GM12801 (cell line): Measurements from ENCODE around the gene XRRA1.

Experiments used
- TF ChIP-seq, protein P1 (sequence below): IDR thresholded peaks from one replicate; pipeline ENCODE4 v1.5.1; 2011; ENCODE audit warnings: control low read depth; ENCODE audit not compliant: insufficient read length; ENCODE audit errors: extremely low read depth

XRRA1 gene

DNA sequence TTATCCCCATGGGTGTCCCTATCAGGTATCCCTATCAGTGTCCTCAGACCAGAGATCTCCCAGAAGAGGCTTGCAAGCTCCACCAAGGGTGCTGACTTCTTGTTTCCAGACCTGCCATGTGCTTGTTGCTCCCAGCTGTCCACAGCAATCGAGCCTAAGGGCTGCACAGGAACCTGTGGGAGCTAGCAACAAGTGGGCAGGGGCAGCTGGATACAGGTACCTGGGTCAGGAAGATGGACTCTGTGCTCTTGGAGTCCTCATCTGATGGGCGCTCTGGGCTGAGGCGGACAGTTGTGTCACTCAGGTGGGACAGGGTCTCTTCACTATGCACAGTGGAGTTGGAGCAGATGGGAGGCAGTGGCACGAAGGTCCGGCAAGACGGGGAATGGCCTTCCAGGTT, 101.0 kb downstream of the XRRA1 start:
- TF ChIP-seq, protein P1, sequence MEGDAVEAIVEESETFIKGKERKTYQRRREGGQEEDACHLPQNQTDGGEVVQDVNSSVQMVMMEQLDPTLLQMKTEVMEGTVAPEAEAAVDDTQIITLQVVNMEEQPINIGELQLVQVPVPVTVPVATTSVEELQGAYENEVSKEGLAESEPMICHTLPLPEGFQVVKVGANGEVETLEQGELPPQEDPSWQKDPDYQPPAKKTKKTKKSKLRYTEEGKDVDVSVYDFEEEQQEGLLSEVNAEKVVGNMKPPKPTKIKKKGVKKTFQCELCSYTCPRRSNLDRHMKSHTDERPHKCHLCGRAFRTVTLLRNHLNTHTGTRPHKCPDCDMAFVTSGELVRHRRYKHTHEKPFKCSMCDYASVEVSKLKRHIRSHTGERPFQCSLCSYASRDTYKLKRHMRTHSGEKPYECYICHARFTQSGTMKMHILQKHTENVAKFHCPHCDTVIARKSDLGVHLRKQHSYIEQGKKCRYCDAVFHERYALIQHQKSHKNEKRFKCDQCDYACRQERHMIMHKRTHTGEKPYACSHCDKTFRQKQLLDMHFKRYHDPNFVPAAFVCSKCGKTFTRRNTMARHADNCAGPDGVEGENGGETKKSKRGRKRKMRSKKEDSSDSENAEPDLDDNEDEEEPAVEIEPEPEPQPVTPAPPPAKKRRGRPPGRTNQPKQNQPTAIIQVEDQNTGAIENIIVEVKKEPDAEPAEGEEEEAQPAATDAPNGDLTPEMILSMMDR, result no peak

DNA sequence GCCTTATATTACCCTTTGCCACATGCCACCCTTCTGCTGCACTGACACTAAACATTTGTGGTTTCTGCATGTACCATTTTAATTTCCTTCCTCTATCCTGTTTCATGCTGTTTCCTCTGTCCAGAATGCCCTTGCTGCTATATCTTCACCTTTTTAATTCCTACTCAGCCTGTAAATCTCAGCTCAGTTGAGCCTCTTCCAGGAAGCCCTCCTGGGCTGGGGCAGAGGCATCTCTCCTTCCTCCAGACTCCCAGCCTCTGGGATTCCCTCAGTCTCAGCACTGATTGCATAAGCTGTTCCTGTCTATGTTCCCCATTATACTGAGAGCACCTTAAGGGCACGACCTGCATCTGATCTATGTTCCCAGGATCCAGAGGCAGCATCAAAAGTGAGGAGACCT, 101.5 kb downstream of the XRRA1 start:
- TF ChIP-seq, protein P1, result no peak

DNA sequence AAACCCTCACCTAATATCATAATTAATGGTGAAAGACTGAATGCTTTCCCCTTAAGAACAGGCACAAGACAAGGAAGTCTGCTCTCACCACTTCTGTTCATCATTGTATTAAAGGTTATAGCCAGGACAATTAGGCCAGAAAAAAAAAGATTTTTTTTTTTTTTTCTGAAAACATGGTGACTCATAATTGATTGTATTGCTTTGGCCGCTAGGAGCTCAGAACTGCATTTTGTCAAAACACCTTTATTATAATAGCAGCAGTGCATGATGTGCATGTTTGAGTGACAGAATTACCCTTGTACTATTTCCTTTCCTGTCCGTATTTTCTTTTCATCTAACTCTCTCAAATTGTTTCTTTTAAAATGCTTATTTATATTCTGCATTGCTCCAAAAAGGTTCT, 102.1 kb downstream of the XRRA1 start:
- TF ChIP-seq, protein P1, result no peak

DNA sequence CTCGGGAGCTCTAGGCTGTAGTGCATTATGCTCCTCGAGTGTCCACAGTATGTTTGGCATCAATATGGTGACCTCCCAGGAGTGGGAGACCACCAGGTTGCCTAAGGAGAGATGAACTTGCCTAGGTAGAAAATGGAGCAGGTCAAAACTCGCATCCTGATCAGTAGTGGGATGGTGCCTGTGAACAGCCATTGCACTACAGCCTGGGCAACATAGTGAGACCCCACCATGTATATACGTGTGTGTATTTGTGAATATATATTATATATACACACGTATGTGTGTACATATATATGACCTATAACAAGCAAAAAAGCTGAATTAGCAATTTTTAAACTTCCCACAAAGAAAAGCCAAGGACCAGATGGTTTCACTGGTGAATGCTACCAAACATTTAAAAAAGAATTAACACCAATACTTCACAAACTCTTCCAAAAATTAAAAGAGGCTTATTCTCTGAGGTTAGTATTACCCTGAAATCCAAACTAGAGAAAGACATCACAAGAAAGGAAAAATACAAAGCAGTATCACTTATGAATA, 102.8 kb downstream of the XRRA1 start:
- TF ChIP-seq, protein P1, result no peak

DNA sequence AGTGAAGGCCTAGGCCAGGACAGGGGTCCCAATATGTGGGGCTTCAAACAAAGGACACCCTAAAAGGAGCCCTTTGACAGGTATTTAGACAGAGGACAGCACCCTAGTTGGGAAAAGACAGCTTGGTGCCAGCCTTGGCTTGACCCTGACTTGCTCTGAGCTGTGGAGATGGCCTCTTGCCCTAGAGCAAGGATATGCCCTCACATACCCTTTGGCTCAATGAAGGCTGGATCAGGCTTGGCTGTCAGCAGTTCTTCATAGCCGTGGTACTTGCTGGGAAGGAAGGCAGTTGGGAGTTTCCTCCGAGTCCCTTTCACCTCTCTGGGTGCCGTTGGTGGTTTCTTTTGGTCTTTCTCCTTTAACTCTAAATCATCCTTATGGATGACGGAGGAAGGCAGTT, 104.0 kb downstream of the XRRA1 start:
- TF ChIP-seq, protein P1, result no peak

DNA sequence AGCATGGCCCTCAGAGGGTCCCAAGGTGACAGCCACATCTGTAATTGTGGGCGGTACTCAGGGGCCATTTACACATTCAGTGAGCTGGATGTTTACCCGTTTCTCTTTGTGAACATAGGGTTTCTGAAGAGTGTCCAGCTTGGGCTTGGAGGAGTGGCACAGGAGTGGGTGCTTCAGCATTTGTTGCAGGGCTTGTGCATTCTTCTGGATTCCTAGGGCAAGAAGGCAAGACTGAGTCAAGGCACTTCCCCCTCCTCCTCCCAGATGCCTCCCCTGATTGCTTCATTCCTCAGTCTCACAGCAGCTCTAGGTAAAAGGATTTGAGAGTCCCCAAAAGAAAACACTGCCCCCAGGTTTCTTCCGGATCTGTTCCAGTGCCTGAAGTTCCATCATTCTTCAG, 104.8 kb downstream of the XRRA1 start:
- TF ChIP-seq, protein P1, result no peak

DNA sequence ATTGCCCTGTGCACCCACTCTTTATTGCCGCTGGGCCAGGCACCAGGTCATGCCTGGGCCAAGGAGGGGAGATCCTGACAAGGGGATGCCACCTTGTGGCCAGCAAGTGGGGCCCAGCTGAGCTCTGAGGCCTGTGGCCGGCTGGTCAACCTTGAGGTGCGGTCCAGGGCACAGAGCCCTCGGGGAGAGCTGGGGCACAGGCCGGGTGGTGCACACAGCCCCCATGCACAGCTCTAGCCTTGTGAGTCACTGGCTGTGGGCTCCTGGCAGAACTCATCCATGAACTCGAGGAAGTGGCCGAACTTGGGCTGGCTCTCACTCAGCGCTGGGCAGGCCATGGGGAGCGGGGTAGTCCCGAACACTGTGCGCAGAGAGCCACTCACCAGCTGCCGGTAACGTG, 105.9 kb downstream of the XRRA1 start:
- TF ChIP-seq, protein P1, result no peak
